ENCODE data around the gene BFSP2.

DNA sequence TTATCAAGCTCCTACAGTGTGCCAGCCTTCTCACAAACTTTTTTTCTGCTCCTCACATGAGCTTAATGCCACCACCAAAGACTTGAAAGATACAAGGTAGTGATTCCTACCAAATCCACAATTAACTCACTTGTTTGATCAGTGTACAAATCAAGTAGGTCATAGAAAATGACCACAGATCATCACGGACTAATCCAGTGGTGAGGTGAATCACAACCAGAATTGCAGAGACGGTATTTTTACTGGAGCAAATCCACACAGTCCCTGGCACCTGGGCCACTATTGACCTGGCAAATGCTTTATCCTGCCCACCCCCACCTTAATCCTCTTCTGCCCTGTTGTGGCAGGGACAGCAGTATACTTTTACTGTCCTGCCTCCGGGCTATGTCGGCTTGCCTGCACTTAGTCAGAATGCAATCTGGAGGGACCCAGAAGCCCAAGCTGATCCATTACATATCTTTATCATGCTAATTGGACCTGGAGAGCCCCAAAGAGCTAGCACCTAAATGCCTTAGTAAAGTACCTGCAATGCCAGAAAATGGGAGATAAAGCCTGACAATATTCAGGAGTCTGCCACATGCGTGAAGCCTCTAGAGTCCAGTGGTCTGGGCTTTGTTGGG, 89.7 kb downstream of the BFSP2 start:
- TF ChIP-seq, protein P1, sequence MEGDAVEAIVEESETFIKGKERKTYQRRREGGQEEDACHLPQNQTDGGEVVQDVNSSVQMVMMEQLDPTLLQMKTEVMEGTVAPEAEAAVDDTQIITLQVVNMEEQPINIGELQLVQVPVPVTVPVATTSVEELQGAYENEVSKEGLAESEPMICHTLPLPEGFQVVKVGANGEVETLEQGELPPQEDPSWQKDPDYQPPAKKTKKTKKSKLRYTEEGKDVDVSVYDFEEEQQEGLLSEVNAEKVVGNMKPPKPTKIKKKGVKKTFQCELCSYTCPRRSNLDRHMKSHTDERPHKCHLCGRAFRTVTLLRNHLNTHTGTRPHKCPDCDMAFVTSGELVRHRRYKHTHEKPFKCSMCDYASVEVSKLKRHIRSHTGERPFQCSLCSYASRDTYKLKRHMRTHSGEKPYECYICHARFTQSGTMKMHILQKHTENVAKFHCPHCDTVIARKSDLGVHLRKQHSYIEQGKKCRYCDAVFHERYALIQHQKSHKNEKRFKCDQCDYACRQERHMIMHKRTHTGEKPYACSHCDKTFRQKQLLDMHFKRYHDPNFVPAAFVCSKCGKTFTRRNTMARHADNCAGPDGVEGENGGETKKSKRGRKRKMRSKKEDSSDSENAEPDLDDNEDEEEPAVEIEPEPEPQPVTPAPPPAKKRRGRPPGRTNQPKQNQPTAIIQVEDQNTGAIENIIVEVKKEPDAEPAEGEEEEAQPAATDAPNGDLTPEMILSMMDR (IDR thresholded peaks at IDR 0.05; ENCODE audit: poor library complexity) = no peak
- TF ChIP-seq EZH2 (IDR thresholded peaks at IDR 0.05; ENCODE audit: borderline replicate concordance) (no peak), EZH2phosphoT487 (IDR thresholded peaks at IDR 0.05; ENCODE audit: low read depth, severe bottlenecking, unreplicated experiment) (no peak)
